Lower leg skin (tissue), 4 donors: ENCODE data around the gene FANCL. TPM values are rescaled to one million over a fixed set of nuclear protein-coding genes. Genes with fewer than 3 reads are reported as not detected.

Experiments
- DNase-seq, 2 donors: peaks; one replicate each; pipeline ENCODE4 v3.0.0-alpha.2; 2019; ENCODE audit warnings: low spot score in 2 of 2
- H3K4me3 ChIP-seq: fragments of 200-600 bp; sonication (generic); 2 replicates; pipeline ENCODE4 v1.5.1; 2017; ENCODE audit warnings: mild to moderate bottlenecking, low read depth; ENCODE audit not compliant: poor library complexity, severe bottlenecking
- CTCF ChIP-seq, 3 donors: fragments of 450-650 bp; IDR thresholded peaks; one replicate each; pipeline ENCODE4 v1.5.1; 2016; ENCODE audit warnings: antibody characterized with exemption in 3 of 3, mild to moderate bottlenecking in 3 of 3, moderate library complexity in 2 of 3
- POLR2A ChIP-seq, 2 donors: fragments of 450-650 bp; IDR thresholded peaks; one replicate each; pipeline ENCODE4 v1.6.1; 2016 to 2017; ENCODE audit warnings: antibody characterized with exemption in 2 of 2, mild to moderate bottlenecking in 1 of 2, moderate library complexity in 1 of 2
- WGBS, 2 donors: methylation state at CpG; one replicate each; pipeline ENCODE4 v1.1.5; 2018; 5-methylcytosine and 5-hydroxymethylcytosine counted together
- intact Hi-C: fragments of 100-400 bp; cut with DNase I; formaldehyde crosslinking; loops from one replicate; pipeline ENCODE4 v1.15.0; 2023; ENCODE audit warnings: low total_unique reads
- total RNA-seq, 4 donors: library from RNA; depleted of rRNA; stranded (reverse); fragments of >200 nt; gene quantifications; one replicate each; pipeline ENCODE4 v1.1.0, GENCODE V29; 2016

The FANCL gene
- total RNA-seq, 4 donors from 2014 or later: 8.2 to 11.1 (median 9.3) TPM

DNA sequence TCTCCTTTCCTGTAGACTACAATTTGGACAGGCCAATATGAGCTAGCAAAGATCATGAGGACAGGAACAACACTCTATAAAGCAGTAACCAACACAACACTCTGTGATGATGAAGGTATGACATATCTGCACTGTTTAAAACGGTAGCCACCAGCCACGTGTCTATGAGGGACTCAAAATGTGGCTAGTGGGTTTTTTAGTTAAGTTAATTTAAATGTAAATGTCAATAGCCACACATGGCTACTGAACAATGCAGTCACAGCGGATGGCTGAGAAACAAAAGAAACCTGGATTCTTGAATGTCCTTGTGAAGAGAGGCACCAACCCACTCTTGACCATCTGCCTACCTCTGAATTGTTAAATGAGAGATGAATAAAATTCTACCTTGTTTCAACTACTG is 33.9 kb downstream of the FANCL start:
- H3K4me3 ChIP-seq: no peak overlapping the region
- no peak for TF ChIP-seq CTCF (IDR thresholded peaks at IDR 0.05)
- no peak for TF ChIP-seq POLR2A (IDR thresholded peaks at IDR 0.05)
- 88 to 89% methylated on average over 3 of the region's 3 CpGs for WGBS, 2 donors
- no peak for DNase-seq
- intact Hi-C loops: no loop called here

DNA sequence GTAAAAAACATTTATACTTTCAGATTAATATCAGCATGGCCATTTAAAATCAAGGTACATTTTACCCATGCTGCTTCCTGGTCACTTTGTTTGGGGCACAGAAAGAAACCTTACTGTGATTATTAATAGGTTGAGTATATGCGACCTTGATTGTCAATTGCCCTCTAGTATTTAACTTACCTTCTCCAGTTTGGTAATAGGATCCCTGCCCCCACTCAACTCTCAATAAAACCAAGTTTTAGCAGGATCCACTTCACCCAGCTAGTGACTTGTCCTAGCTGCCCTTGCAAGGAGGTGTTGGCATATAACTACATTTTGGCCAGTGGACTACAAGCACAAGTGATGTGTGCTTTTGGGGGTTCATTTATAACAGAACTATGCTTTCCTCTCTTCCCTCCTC is 34.3 kb downstream of the FANCL start:
- WGBS, 2 donors: 97 to 100% methylated on average over 1 of the region's 1 CpG
- DNase-seq: no peak
- no peak overlapping the region for H3K4me3 ChIP-seq
- intact Hi-C loops: no loop called here
- no peak for TF ChIP-seq CTCF (IDR thresholded peaks at IDR 0.05)
- no peak for TF ChIP-seq POLR2A (IDR thresholded peaks at IDR 0.05)

GRCh38 chr2:58204195-58204959 is 36.7 kb downstream of the FANCL start:
- TF ChIP-seq CTCF (IDR thresholded peaks at IDR 0.05) (no peak), POLR2A (IDR thresholded peaks at IDR 0.05) (no peak)

DNA sequence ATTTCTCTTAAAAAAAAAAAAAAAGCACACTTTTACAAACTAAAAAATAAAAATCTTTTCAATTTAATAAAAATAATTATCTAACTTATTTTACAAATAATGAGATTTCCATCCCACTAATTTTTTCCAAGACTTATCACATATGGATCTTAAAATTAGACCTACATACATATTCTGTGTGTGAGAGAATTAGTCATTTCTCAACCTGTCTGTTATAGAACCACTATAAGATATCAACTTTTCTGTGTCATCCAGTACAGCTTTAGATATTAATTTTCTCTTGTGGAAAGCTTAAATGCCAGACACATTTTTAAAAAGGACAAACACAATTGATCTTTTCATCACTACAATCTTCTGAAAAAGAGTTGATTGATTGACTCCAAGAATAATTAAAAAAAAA is 38.1 kb downstream of the FANCL start:
- no peak for DNase-seq
- H3K4me3 ChIP-seq: no peak overlapping the region
- no peak for TF ChIP-seq POLR2A (IDR thresholded peaks at IDR 0.05)
- intact Hi-C loops: no loop called here

More at GRCh38 chr2:58204195-58204959, 36.7 kb downstream of the FANCL start:
- DNase-seq: no peak
- intact Hi-C loops: no loop called here
- no peak overlapping the region for H3K4me3 ChIP-seq
- 86 to 90% methylated on average over 6 of the region's 6 CpGs for WGBS, 2 donors

GRCh38 chr2:58202404-58202803 is 38.7 kb downstream of the FANCL start:
- TF ChIP-seq POLR2A (IDR thresholded peaks at IDR 0.05): no peak
- TF ChIP-seq CTCF (IDR thresholded peaks at IDR 0.05): no peak
- no peak overlapping the region for H3K4me3 ChIP-seq
- intact Hi-C loops: no loop called here
- WGBS, 2 donors: 92 to 93% methylated on average over 1 of the region's 1 CpG
- no peak for DNase-seq

- WGBS, 2 donors: 92 to 95% methylated on average over 2 of the region's 2 CpGs
- intact Hi-C loops: no loop called here
- DNase-seq: no peak
- no peak overlapping the region for H3K4me3 ChIP-seq
- TF ChIP-seq CTCF (IDR thresholded peaks at IDR 0.05) (no peak), POLR2A (IDR thresholded peaks at IDR 0.05) (no peak)
These were observed 43.2 kb downstream of the FANCL start for GRCh38 chr2:58197894-58198293.
